ENCODE data around the gene MUC3A.
"Not testable (repeated sequence)": the region's sequence is repeated elsewhere in the genome, so short reads cannot be mapped to it uniquely, and the experiment has no call there.

Gene MUC3A

GRCh38 chr7:100978300-100978699 lies 29.0 kb downstream of the MUC3A start:
- no peak for DNase-seq

DNA sequence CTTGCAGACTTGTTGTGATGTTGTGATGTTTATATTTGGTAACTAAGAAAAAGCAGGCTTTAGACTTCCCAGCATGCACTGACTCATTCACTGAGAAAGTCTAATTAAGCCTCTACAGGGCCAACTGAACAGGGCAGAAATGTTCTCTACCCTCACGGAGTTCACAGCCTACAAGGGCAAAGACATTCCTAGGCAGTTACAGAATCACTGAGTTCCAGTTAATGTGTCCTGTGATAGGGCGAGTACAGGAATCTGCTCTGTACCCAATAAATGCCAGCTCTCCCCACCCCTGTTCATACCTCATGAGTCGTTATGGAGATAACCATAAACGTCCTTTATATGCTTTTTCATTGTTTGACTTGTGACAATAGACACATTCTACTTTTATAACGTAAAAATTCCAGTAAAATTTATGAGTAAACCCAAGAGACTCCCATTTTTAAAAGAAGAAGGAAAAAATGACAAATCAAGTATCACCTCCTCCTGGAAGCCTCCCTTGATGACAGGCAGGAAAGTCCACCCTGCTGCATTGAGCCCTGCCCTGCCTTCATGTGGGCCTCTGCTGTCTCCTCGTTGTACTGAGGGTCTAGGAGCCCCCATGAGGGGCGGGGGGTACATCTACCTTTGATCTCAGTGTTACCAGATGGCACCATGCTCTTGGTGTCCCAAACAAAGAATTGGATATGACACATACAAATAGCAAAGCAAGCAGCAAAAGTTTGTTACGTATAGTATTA lies 34.3 kb downstream of the MUC3A start:
- no peak for DNase-seq

GRCh38 chr7:100984241-100984918 lies 35.0 kb downstream of the MUC3A start:
- not testable (repeated sequence) for DNase-seq

DNA sequence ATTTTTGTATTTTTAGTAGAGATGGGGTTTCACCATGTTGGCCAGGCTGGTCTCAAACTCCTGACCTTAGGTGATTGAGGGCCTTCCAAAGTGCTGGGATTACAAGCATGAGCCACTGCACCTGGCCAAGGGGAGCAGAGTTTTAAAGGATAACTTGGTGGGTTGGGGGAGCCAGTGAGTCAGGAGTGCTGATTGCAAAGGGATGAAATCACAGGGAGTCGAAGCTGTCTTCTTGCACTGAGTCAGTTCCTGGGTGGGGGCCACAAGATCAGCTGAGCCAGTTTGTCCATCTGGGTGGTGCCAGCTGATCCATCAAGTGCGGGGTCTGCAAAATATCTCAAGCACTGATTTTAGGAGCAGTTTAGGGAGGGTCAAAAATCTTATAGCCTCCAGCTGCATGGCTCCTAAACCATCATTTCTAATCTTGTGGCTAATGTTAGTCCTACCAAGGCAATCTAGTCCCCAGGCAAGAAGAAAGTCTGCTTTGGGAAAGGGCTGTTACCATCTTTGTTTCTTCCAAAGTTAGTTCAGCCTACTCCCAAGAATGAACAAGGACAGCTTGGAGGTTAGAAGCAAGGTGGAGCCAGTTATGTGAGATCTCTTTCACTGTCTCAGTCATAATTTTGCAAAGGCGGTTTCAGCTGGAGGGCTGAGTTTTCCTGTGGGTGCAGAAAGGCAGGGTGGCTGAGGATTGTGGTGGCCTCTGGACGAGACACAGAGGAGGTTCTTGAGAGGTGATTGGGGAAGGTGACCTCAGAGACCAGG lies 35.9 kb downstream of the MUC3A start:
- DNase-seq: not testable (repeated sequence)

GRCh38 chr7:100991631-100992030 lies 42.3 kb downstream of the MUC3A start:
- no peak for DNase-seq

- DNase-seq: not testable (repeated sequence)
Observed at GRCh38 chr7:100992280-100992679, 42.9 kb downstream of the MUC3A start.

- DNase-seq: not testable (repeated sequence)
Observed at GRCh38 chr7:100994671-100995070, 45.3 kb downstream of the MUC3A start.

DNA sequence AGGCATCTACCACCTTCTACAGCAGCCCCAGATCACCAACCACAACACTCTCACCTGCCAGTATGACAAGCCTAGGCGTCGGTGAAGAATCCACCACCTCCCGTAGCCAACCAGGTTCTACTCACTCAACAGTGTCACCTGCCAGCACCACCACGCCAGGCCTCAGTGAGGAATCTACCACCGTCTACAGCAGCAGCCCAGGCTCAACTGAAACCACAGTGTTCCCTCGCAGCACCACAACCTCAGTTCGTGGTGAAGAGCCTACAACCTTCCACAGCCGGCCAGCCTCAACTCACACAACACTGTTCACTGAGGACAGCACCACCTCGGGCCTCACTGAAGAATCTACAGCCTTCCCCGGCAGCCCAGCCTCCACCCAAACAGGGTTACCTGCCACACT lies 49.2 kb downstream of the MUC3A start:
- not testable (repeated sequence) for DNase-seq

DNA sequence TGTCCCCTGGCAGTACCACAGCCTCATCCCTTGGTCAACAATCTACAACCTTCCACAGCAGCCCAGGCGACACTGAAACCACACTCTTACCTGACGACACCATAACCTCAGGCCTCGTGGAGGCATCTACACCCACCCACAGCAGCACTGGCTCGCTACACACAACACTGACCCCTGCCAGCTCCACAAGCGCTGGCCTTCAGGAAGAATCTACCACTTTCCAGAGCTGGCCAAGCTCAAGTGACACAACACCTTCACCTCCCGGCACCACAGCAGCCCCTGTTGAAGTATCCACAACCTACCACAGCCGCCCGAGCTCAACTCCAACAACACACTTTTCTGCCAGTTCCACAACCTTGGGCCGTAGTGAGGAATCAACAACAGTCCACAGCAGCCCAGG lies 50.0 kb downstream of the MUC3A start:
- DNase-seq: not testable (repeated sequence)

DNA sequence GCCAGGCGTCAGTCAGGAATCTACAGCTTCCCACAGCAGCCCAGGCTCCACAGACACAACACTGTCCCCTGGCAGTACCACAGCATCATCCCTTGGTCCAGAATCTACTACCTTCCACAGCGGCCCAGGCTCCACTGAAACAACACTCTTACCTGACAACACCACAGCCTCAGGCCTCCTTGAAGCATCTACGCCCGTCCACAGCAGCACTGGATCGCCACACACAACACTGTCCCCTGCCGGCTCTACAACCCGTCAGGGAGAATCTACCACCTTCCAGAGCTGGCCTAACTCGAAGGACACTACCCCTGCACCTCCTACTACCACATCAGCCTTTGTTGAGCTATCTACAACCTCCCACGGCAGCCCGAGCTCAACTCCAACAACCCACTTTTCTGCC lies 50.7 kb downstream of the MUC3A start:
- not testable (repeated sequence) for DNase-seq

GRCh38 chr7:101002333-101002732 lies 53.0 kb downstream of the MUC3A start:
- not testable (repeated sequence) for DNase-seq

GRCh38 chr7:101007361-101007760 lies 58.0 kb downstream of the MUC3A start:
- not testable (repeated sequence) for DNase-seq

DNA sequence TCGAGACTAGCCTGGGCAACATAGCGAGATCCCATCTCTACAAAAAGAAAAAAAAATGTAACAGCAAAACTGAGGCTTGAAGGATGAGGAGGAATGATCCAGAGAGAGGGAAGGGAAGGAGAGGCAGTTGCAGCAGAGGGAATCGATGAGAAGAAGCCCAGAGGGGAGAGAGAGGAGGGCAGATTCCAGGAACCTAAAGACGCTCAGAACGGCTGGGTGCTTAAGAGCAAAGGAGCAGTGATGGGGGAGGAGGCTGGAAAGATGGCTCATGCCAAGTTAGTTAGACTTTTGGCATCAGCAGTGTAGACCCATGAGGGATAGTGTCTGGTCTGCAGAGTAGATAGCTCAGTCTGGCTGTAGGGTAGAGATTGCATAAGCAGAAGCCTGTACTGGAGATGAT lies 60.3 kb downstream of the MUC3A start:
- DNase-seq: no peak

GRCh38 chr7:101012931-101013330 lies 63.6 kb downstream of the MUC3A start:
- DNase-seq: no peak

GRCh38 chr7:101015626-101016025 lies 66.3 kb downstream of the MUC3A start:
- DNase-seq: no peak

DNA sequence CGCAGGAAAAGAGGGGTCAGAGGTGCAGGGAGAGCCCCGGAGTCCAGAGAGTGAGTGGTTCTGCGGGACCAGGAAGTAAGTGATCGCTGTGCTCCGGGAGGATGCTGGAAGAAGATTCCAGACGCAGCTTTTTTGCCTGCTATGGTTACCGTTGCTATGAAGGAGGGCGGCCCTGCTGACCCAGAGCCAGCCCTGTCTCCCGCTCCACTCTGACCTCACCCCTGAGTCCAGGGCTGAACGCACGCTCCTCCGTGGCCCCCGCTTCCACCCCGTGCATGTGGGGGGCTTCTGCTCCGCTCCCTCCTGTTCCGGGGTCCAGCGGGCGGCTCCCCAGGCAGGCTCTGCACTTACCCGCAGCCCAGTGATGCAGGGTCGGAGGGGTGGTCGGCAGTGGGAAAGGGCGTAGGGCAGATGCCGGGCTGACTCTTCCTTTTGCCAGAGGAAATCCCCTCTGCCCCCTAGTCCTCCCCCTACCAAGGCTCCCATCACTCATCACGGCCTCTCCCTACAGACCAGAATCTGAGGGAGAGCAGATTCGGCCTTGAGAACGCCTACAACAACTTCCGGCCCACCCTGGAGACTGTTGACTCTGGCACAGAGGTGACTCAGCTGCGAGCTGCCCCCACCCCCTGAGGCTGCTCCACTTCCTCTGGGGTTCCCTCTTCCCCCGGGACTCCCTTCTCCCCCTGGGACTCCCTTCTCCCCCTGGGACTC lies 67.9 kb downstream of the MUC3A start:
- DNase-seq: peak; percentile 77
